ENCODE measurements around the gene SFTPA2.
"Not testable (repeated sequence)": the region's sequence is repeated elsewhere in the genome, so short reads cannot be mapped to it uniquely, and the experiment has no call there.

The SFTPA2 gene

DNA sequence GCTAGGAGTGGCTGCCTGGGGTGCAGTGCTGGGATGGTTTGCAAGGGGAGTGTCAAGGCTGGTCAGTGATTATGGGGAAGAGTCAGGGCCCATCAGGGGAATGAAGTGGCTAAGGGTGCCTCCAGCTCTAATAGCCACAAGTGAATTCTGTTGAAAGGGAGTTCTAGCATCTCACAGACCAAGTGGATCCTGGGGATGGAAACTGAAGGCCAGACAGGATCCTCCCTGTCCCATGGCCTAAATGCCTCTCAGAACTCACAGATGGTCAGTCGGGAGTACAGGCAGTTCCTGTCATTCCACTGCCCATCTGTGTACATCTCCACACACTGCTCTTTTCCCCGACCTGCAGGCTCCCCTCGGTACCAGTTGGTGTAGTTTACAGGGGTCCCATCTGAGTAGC, 3.2 kb downstream of the SFTPA2 start:
- not testable (repeated sequence) for DNase-seq

DNA sequence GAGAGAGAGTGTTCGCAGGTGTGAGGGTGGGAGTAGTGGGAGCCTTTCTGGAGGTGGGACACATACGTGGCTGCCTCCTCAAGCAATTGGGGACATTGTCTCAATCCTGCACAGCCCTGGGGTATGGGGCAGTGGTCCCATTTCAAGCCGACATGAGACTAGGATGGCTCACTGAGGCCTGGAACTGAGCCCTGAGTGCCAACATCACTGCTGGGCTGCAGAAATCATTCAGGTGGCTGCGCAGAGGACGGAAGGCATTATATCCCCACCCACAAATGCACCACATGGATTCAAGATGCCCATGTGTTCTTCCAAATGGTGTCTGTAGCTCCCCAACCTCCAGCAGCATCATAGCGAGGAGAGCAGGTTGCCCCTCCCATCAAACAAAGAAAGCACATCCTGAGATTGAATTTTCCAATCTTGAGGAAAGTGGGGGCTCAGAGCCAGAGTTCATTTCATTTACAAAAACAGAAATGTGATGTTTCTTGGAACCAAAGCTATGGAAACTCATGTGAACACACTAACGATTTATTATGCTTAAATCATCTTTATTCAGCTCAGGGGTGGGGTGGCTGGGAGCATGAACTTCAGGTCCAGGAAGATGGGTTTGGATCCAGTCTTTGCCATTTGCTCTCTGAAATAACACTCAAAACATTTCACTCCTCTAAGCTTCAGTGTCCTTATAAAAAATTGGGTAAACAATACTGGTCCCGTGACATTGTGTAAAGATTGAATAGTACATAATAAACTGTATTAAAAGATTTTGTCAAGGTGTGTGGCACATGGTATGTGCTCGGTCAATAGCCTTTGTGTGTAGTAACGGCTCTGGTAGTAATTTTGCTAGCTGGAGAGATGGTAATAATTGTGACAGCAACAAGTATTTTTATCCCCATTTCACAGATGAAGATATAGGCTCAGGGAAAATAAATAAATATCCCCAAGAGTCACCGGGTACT, 4.6 kb downstream of the SFTPA2 start:
- DNase-seq: no peak

DNA sequence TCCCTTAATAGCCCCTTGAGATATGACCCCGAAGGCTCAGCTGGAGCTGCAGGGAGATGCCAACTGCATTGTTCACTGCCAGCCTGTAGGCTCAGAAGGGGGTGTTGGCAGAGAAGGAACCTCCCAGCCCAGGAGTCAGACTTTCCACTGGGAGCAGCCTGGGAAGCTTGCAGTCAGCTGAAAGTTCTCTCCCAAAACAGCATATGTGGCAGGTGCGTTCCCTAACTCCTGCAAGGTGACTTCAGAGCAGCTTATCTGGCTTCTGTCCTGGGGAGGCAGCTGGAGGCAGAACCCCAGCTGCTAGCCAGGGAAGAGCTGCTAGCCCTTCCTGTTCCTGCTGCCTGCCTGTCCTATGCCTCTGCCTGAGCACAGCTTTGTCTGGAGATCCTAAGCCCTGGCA, 8.1 kb downstream of the SFTPA2 start:
- no peak for DNase-seq

DNA sequence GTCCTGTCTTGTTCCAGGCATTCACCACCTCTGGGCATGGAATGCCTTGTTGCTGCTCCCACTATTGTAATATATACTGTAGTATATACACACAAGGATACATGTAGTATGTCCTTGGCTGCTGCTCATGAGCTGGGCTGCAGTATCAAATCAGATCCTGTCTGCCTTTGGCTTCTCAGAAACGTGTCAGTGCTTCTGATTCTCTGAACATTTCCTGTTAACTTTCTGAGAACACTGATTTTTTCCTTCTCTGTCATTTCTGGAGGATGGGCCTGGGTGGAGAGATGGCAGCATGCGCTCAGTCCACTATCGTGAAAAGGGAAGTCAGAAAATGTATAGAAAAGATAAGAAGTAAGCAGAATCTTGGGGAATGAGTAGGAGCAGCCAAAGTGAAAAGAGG, 12.2 kb downstream of the SFTPA2 start:
- DNase-seq: no peak

DNA sequence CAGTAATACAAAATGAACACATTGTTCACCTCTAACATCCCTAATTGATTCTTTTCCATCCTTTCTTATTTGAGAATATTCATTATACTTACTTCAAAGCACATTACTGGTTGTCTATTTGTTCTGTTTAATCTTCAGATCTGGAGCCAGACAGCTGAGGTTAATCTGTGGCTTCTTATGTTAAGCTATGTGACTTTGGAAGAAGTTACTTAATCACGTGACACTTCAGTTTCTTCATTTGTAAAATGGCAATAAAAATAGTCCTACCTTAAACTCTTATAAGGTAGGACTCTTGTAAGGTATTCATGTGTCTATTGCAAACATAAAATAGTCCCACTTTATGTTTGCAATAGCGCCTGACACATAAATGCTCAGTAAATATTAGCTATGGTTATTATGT, 13.1 kb downstream of the SFTPA2 start:
- not testable (repeated sequence) for DNase-seq

DNA sequence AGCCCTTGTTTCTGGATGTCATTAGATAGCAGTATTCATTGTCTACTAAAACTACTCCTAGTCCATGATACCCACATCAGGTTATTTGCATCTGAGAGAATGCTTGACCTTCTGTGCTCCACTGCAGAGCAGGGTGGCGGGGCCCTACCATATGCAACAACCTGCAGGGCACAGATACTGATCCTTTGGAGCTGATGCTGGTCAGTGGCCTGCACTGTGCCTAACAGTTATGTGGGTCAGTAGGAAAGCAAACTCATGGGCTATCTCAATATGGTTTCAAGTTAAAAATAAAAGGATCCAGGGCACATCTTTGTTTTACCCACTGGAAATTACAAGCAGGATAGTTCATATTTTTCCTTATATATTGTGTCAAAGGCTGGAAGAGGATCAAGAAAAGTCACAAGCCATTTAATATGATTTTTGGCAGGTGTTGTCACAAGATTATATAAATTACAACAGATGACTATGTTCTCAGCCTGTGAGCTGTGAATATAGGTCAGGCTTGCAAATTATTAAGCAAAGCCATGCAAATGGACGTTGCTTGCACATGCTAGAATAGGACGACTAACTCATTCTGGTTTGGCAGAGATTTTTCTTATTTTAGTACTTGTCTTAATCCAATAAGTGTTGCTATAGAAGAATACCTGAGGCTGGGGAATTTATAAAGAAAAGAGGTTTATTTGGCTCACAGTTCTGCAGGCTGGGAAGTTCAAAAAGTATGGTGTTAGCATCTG, 15.1 kb downstream of the SFTPA2 start:
- DNase-seq: not testable (repeated sequence)

DNA sequence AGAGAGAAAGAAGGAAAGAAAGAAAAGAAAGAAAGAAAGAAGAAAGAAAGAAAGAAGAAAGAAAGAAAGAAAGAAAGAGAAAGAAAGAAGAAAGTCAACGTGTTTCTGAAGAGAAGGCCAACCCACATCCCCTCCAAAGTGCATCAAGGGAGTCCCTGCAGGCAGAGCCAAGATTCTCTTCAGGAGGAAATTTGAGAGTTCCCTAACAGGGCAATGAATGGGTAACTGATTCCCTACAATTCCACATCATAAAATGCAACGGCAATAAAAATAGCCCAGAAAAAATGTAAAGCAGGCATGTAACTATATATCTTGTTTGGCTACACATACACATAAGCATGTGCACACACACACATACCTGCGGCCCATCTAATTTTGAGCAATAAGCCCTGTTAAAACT, 15.8 kb downstream of the SFTPA2 start:
- not testable (repeated sequence) for DNase-seq

DNA sequence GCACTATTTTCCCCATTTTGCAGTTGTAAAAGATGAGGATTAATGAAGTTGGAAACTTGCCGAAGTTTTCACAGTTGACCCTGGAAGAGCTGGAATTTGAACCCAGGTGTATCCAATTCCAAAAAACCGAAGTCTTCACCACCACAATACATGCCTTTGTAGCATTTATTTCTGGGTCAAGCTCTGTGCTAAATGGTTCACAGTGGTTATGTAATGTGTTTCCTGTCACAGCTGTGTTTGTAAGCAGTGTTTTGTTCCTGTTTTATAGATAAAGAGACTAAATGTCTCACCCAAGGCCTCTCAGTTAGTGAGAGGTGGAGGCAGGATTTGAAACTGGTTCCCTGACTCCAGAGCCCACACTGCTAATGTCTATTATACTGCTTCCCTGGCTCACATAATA, 17.6 kb downstream of the SFTPA2 start:
- DNase-seq: no peak

DNA sequence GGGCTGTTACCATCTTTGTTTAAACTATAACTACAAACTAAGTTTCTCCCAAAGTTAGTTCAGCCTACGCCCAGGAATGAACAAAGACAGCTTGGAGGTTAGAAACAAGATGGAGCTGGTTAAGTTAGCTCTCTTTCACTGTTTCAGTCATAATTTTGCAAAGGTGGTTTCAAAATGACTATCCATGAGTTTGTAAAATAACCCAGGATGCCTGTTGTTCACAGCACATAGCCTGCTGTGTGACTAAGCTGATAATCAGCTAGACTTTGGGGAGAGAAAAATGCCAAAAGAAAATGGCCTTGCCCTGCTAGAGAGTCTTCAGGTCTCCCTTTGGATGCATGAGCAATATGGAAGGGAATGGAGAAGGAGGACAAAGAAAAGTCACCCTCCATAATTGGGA, 19.3 kb downstream of the SFTPA2 start:
- not testable (repeated sequence) for DNase-seq

DNA sequence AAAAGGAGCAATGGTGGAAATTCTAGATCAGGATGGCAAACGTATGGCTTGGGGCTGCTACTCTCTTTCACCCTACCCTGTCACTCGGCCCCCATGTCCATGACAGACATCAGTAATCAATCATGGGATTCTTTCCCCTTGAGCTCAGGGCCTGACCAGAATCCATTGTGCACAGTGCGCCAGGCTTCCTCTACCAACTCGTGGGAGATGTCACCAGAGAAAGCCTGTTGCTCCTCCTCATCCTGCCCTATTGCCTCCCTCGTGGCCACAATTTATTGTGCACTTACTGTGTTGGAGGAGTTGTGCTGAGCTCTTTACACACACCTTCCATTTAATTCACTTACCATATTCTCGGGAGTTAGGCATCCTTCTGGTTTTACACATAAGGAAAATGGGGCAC, 21.9 kb downstream of the SFTPA2 start:
- not testable (repeated sequence) for DNase-seq

DNA sequence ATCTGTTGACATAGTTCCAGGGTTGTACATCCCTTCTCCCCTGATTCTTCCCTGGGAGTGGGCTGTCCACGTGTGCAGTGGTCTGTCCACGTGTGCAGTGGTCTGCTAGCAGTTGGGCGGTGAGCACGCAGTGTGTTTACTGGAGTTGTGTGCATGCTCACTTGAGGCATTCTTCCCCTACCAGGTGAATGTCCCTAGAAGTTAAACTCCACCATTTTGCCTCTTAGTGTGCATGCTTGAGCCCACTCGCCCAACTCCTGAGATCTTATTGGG, 26.4 kb downstream of the SFTPA2 start:
- not testable (repeated sequence) for DNase-seq

DNA sequence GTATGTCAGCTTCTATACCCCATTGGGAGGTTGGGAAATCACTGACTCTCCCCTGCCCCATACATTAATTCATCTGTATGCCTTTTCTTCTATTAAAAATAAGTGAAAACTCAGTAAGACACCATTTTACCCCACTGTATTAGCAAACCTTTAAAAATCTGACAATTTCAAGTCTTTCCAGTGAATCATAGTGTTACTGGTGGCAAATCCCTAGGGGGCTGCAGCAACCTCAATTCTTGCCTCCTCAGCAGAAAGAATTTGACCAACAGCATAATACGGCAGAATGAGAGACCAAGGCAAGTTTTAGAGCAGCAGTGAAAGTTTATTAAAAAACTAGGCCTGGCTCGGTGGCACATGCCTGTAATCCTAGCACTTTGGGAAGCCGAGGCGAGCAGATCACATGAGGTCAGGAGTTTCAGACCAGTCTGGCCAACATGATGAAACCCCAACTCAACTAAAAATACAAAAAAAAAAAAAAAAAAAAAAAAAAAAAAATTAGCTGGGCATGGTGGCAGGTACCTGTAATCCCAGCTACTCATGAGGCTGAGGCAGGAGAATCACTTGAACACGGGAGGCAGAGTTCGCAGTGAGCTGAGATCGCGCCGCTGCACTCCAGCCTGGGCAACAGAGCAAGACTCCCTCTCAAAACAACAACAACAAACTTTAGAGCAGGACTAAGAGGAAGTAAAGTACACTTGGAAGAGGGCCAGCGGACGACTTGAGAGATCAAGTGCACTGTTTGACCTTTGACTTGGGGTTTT, 26.9 kb downstream of the SFTPA2 start:
- not testable (repeated sequence) for DNase-seq

DNA sequence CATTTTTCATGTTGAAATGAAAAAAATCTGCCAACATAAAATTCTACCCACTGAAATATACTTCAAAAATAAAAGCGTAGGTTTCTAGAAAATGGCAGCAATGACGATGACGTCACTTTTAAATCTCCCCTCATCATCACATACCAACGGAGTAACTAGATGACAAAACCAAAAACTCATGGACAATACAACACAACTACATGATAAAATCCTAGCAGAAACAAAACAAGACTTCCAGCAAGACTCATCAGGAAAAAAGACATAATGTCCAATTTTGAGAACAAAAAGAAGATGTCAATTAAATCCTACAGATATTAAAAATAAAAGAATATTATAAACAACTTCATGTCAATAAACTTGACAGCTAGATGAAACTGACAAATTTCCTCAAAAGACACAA, 31.9 kb downstream of the SFTPA2 start:
- not testable (repeated sequence) for DNase-seq

DNA sequence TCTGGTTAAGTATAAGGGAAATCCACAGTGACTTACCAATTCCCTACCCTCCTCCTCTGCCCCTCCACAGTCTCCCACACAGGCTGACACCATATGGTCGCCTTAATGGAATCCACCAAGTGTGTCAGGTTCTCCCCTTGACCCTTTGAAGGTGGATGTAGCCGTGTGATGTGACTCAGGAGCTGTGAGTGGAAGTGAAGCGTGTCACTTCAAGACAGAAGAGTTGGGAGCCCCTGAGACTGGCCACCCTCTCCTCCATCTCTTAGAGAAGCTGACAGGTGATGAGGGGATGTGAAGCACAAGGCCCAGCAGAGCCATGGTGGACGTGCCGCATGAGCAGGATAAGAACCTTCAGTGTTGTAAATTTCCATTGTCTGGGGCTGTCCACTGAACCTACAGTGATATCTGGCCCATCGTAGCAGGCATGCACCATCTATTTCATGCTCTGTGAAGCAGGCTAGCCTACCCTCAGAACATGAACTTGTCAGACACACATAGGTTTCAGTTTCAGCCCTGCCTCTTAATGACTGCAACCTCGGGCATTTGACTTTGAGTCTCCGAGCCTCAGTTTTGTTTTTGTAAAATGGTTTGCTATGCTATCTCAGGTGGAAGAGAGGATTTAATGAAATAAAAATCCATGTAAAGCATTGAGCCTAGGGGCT, 35.0 kb downstream of the SFTPA2 start:
- not testable (repeated sequence) for DNase-seq

DNA sequence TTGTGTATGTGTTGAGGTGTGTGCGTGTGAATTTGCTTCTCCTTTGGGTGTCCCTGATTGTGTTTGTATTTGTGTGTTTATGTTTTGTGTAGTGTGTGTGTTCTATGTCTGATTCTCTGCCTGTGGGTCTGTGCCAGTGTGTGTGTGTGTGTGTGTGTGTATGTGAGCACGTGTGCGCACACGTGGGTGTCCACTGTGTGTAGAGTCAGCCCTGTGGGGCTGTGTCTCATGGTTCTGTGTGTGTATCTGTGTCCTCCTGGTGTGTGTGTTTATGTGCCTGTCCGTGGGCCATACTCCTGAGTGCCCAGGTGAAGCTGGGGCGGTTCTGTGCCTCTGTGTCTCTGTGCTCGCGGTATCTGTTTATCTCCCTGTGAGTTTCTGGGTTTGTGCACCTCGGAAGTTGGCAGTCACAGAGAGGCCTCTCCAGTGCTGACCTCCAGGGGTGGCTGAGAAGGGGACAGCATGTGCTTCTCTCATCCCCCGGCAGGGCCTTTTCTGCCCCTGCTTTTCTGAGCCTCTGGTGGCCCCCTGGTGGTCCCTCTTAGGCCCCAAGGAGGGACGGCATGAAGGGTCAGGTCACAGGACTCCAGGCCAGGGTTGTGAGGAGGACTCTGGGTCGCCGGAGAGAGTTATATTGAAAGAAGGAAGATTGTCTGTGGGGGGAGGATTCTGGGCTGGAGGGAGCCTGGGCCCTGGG, 36.9 kb downstream of the SFTPA2 start:
- DNase-seq: not testable (repeated sequence)

DNA sequence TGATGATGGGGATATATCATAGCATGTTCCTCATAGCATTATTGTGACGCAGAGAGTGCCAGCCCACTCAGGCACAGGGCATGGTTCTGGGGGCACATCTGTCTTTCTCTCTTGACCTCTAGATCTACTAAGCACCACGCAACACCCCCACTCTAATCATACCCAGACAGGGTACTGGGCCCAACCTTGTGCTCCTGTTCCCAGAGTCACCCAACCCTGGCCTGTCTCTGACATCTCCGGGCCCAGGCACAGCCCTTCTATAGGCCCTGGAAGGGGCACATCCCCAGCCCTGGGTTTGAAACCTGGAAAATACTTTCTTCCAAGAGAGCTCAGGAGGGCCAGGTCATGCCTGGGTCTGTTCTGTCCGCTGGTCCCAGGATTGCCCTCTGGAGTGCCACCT, 37.7 kb downstream of the SFTPA2 start:
- DNase-seq: not testable (repeated sequence)

DNA sequence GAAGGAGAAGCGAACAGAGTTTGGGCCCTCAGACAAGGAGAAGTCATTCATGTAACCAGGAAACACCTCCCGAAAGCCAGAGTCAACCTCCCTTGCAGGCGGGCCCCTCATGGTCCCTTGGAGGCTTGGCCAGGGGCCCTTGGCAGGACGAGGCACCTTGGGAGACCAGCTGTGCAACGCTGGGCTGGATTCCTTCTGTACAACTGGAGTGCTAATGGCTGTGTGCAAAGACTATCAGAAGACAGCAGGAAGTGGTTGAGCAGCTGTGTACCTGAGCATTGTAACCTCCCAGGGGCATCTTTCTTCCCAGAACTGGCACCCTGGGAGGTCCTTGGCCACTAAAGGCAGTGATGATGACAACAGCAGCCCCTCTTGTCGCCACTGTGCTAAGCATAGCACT, 38.5 kb downstream of the SFTPA2 start:
- not testable (repeated sequence) for DNase-seq

DNA sequence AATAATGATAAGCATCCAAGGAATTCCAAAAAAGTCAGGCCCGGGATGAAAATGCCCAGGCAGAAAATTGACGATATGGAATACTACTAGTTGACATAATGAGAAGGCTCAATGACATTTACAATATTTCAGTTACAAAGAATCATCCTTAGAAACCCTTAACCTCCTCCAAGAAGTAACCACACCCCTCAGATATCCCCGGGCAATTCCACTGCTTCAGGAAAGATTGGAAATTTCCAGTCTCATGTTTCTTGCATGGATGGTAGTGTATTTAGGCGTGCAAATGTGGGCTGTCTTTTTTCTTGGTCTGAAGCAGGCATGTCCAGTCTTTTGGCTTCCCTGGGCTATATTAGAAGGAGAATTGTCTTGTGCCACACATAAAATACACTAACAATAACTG, 42.6 kb downstream of the SFTPA2 start:
- not testable (repeated sequence) for DNase-seq

DNA sequence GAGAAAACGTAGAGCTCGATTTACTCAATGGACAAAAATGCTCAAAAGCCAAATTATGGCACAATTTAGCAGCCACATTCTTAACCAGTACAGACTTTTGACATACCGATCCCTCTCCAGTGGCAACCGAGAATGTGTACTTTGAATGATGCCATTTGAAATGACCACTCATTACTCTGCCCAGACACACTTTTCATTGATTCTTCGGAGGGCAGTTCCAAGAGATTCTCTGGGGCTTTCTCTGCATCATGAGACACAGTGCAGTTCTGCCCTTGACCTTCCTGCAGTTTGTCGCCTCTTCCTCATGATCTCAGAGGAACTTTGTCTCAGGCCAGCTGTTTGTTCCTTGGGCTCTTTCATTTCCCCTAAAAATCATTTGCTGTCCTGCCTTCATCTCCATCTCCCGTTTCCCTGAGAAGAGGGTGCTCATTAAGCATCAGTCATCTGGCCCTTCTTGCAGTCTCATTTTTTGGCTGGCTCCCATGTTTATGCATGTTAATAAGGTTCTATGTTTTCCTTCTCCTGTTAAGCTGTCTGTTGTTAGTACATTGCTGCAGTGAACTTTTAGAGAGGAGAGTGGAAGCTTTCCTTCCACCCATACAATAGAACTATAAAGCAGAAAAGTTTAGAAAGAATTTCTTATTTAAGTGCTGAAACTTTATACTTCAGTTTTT, 43.5 kb downstream of the SFTPA2 start:
- not testable (repeated sequence) for DNase-seq

DNA sequence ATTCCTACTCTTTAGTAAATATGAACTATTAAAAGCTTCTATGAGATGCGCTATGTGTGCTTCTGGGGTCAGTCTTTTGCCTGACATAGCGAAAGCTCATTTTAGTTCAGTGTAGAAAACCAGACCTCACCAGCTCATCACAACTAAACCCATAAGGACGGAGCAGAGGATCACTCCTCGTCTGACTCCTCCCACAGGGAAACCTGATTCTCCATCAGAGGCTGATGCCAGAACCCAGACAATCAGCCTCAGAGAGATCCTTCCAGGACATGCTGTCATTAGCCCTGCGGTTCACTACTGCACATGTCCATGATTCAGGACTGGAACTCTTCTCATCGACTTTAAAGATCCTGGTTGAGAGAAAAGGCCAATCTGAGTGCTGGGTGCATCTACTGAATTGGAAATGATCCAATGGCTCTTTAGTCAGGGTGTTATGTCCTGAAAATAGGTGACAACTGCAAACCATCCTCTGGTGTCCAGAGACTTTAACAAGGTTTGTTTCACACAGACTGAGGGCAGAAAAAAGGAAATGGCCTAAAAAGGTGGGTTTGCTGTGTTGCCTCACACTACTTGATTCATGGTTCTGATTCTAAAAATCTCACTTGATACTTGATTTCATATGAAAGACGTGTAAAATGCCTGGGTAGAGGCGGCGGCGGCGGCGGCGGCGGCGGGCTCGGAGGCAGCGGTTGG, 48.2 kb downstream of the SFTPA2 start, which contains the start of gene EIF5AL1:
EIF5AL1 (plus strand) TSS at position 643 of the 693 bp plus-strand sequence. CDS start 117 bp downstream, outside the sequence.
- not testable (repeated sequence) for DNase-seq
